GM10847 (cell line): ENCODE measurements around the gene MYO9B.

ENCODE experiments used
- POLR2A ChIP-seq: IDR thresholded peaks from 2 replicates; pipeline ENCODE4 v1.6.1; 2011; ENCODE audit not compliant: insufficient read length; ENCODE audit errors: extremely low read depth

Gene MYO9B

GRCh38 chr19:17049711-17050280, 25.8 kb upstream of the MYO9B start:
- TF ChIP-seq POLR2A: no peak

- no peak for TF ChIP-seq POLR2A
These were observed 23.1 kb upstream of the MYO9B start for GRCh38 chr19:17052439-17052838.

- TF ChIP-seq POLR2A: no peak
These were observed 20.8 kb upstream of the MYO9B start for GRCh38 chr19:17054746-17055145.

- no peak for TF ChIP-seq POLR2A
These were observed 19.9 kb upstream of the MYO9B start for GRCh38 chr19:17055636-17056035.

GRCh38 chr19:17058236-17058635, 17.3 kb upstream of the MYO9B start:
- TF ChIP-seq POLR2A: no peak

GRCh38 chr19:17060802-17061201, 14.8 kb upstream of the MYO9B start:
- TF ChIP-seq POLR2A: no peak

- no peak for TF ChIP-seq POLR2A
These were observed 14.4 kb upstream of the MYO9B start for GRCh38 chr19:17061205-17061604.

- TF ChIP-seq POLR2A: no peak
These were observed 13.9 kb upstream of the MYO9B start for GRCh38 chr19:17061691-17062090.

GRCh38 chr19:17063428-17063827, 12.1 kb upstream of the MYO9B start:
- TF ChIP-seq POLR2A: no peak

- TF ChIP-seq POLR2A: no peak
These were observed 6.4 kb upstream of the MYO9B start for GRCh38 chr19:17069193-17069592.

GRCh38 chr19:17070421-17070820, 5.2 kb upstream of the MYO9B start:
- TF ChIP-seq POLR2A: no peak

GRCh38 chr19:17070912-17071311, 4.7 kb upstream of the MYO9B start:
- TF ChIP-seq POLR2A: no peak

- TF ChIP-seq POLR2A: no peak
These were observed 1.5 kb upstream of the MYO9B start for GRCh38 chr19:17073869-17074633.

GRCh38 chr19:17074634-17075034, 943 bp upstream of the MYO9B start:
- TF ChIP-seq POLR2A: no peak

GRCh38 chr19:17075864-17076542, 426 bp downstream of the MYO9B start:
- no peak for TF ChIP-seq POLR2A

GRCh38 chr19:17076543-17076991, 990 bp downstream of the MYO9B start:
- no peak for TF ChIP-seq POLR2A
